H1 (cell line): ENCODE data around the gene TIMM9. TPM values are rescaled to one million over a fixed set of nuclear protein-coding genes. Genes with fewer than 3 reads are reported as not detected.

Experiments used
- CTCF ChIA-PET: fragments of 300-600 bp; sonication (Branson Sonifier 250); formaldehyde crosslinking; loops from one replicate; lab custom pipeline; 2021; ENCODE audit not compliant: partially characterized antibody; lab: Charles Lee
- POLR2A ChIA-PET: fragments of 300-600 bp; sonication (Branson Sonifier 250); formaldehyde crosslinking; loops from one replicate; lab custom pipeline; 2021; ENCODE audit warnings: inconsistent platforms; ENCODE audit not compliant: partially characterized antibody; lab: Charles Lee
- DNase-seq, 2 experiments: peaks; one replicate each; pipeline versions ENCODE4 v3.0.0 to v3.0.0-alpha.2; 2010 to 2022; ENCODE audit warnings: low spot score in 2 of 2, low read depth in 1 of 2, mixed read lengths in 1 of 2
- FAIRE-seq: peaks from 2 replicates; lab custom pipeline; 2011; peaks lifted over from hg19 to GRCh38; lab: Jason Lieb, UNC
- H2AFZ ChIP-seq: 2 replicates; pipeline ENCODE4 v1.8.1; 2012; ENCODE audit warnings: low read length, inconsistent platforms
- H2AK5ac ChIP-seq: 2 replicates; pipeline ENCODE4 v1.6.1; 2013; ENCODE audit warnings: low read depth, low read length
- H2BK120ac ChIP-seq: replicated peaks from 2 replicates; pipeline ENCODE3; 2013; ENCODE audit warnings: low read depth, low read length, inconsistent platforms
- H2BK12ac ChIP-seq: 2 replicates; pipeline ENCODE4 v1.6.1; 2013; ENCODE audit warnings: low read depth, low read length
- H2BK15ac ChIP-seq: 2 replicates; pipeline ENCODE4 v1.6.1; 2013; ENCODE audit warnings: low read length
- H2BK20ac ChIP-seq: 2 replicates; pipeline ENCODE4 v1.6.1; 2013; ENCODE audit warnings: low read length
- H2BK5ac ChIP-seq: 2 replicates; pipeline ENCODE4 v1.6.1; 2013; ENCODE audit warnings: low read depth, low read length
- H3K14ac ChIP-seq: 2 replicates; pipeline ENCODE4 v1.6.1; 2013; ENCODE audit warnings: inconsistent platforms; ENCODE audit not compliant: insufficient read length
- H3K18ac ChIP-seq: 2 replicates; pipeline ENCODE4 v1.6.1; 2013; ENCODE audit warnings: low read length; ENCODE audit errors: extremely low read depth
- H3K23ac ChIP-seq: 2 replicates; pipeline ENCODE4 v1.6.1; 2013; ENCODE audit warnings: inconsistent platforms; ENCODE audit not compliant: insufficient read length
- H3K23me2 ChIP-seq: 2 replicates; pipeline ENCODE4 v1.6.1; 2013; ENCODE audit warnings: low read depth, low read length
- H3K27ac ChIP-seq: 2 replicates; pipeline ENCODE4 v1.6.1; 2011; ENCODE audit warnings: low read depth, low read length, inconsistent platforms
- H3K27me3 ChIP-seq, 4 experiments: replicated peaks in 1 of 4; 1 replicate in 1 of 4; 2 replicates in 3 of 4; pipeline versions ENCODE4 v1.6.1 to v1.8.1; 2011 to 2013; ENCODE audit warnings: low read length in 3 of 4, mild to moderate bottlenecking in 3 of 4, inconsistent platforms in 2 of 4, mixed read lengths in 2 of 4, moderate library complexity in 1 of 4; ENCODE audit not compliant: control insufficient read depth in 3 of 4, insufficient read depth in 3 of 4; ENCODE audit errors: extremely low read depth in 1 of 4
- H3K36me3 ChIP-seq, 4 experiments: 2 replicates each; pipeline versions ENCODE4 v1.6.1 to v1.8.1; 2011 to 2013; ENCODE audit warnings: mild to moderate bottlenecking in 4 of 4, low read length in 3 of 4, moderate library complexity in 2 of 4, control low read depth in 1 of 4, inconsistent platforms in 1 of 4; ENCODE audit not compliant: insufficient read depth in 4 of 4, control insufficient read depth in 2 of 4
- H3K4ac ChIP-seq: replicated peaks from 2 replicates; pipeline ENCODE3; 2013; ENCODE audit warnings: low read length, low read depth, mixed read lengths, inconsistent platforms; ENCODE audit not compliant: insufficient read length
- H3K4me1 ChIP-seq, 4 experiments: replicated peaks in 1 of 4; 1 replicate in 1 of 4; 2 replicates in 3 of 4; pipeline versions ENCODE4 v1.6.1 to v1.8.1; 2011 to 2013; ENCODE audit warnings: low read length in 3 of 4, inconsistent platforms in 2 of 4, mixed read lengths in 1 of 4; ENCODE audit not compliant: insufficient read depth in 4 of 4, control insufficient read depth in 3 of 4
- H3K4me2 ChIP-seq, 2 experiments: 2 replicates each; pipeline versions ENCODE4 v1.6.1 to v1.8.1; 2011 to 2013; ENCODE audit warnings: low read depth in 2 of 2, low read length in 2 of 2, control low read depth in 1 of 2, inconsistent platforms in 1 of 2, mild to moderate bottlenecking in 1 of 2; ENCODE audit not compliant: insufficient read depth in 1 of 2
- H3K4me3 ChIP-seq, 4 experiments: fragments of 200-600, 300-600 bp in 1 of 4; sonication (generic), shearing (Covaris generic), sonication (Bioruptor Twin) in 1 of 4; 2 replicates each; pipeline versions ENCODE4 v1.5.1 to v1.8.1; 2011 to 2016; ENCODE audit warnings: low read length in 4 of 4, low read depth in 3 of 4, control low read depth in 2 of 4, inconsistent platforms in 2 of 4, mild to moderate bottlenecking in 2 of 4, mixed read lengths in 1 of 4, moderate library complexity in 1 of 4; ENCODE audit not compliant: insufficient read depth in 2 of 4; ENCODE audit errors: extremely low read depth in 1 of 4
- H3K56ac ChIP-seq: replicated peaks from 2 replicates; pipeline ENCODE3; 2013; ENCODE audit warnings: low read depth, mild to moderate bottlenecking, mixed read lengths, low read length, inconsistent platforms; ENCODE audit not compliant: insufficient read length
- H3K79me1 ChIP-seq: 2 replicates; pipeline ENCODE4 v1.6.1; 2013; ENCODE audit warnings: low read depth, low read length, control low read depth
- H3K79me2 ChIP-seq, 2 experiments: 2 replicates each; pipeline versions ENCODE4 v1.6.1 to v1.8.1; 2012 to 2013; ENCODE audit warnings: low read length in 2 of 2, mild to moderate bottlenecking in 2 of 2, inconsistent platforms in 1 of 2; ENCODE audit not compliant: insufficient read depth in 2 of 2, control insufficient read depth in 1 of 2
- H3K9ac ChIP-seq, 4 experiments: replicated peaks in 1 of 4; 1 replicate in 1 of 4; 2 replicates in 3 of 4; pipeline versions ENCODE4 v1.6.1 to v1.8.1; 2011 to 2013; ENCODE audit warnings: low read depth in 3 of 4, low read length in 3 of 4, control low read depth in 2 of 4, mild to moderate bottlenecking in 2 of 4, moderate library complexity in 2 of 4, inconsistent platforms in 1 of 4; ENCODE audit errors: extremely low read depth in 1 of 4
- H3K9me3 ChIP-seq, 2 experiments: 2 replicates each; pipeline versions ENCODE4 v1.6.1 to v1.8.1; 2012 to 2013; ENCODE audit warnings: mild to moderate bottlenecking in 2 of 2, moderate library complexity in 2 of 2, control low read depth in 1 of 2, inconsistent platforms in 1 of 2, low read depth in 1 of 2, low read length in 1 of 2, mixed read lengths in 1 of 2; ENCODE audit not compliant: insufficient read depth in 2 of 2
- H4K20me1 ChIP-seq, 2 experiments: replicated peaks in 1 of 2; 2 replicates each; pipeline versions ENCODE3 to v1.8.1; 2011 to 2013; ENCODE audit warnings: inconsistent platforms in 2 of 2, low read length in 2 of 2, mild to moderate bottlenecking in 1 of 2; ENCODE audit not compliant: insufficient read depth in 2 of 2, control insufficient read depth in 1 of 2
- H4K5ac ChIP-seq: 2 replicates; pipeline ENCODE4 v1.6.1; 2013; ENCODE audit warnings: low read length, low read depth, mixed read lengths, inconsistent platforms; ENCODE audit not compliant: insufficient read length
- H4K8ac ChIP-seq: 2 replicates; pipeline ENCODE4 v1.8.0; 2013; ENCODE audit warnings: mild to moderate bottlenecking, moderate library complexity, low read length, inconsistent platforms; ENCODE audit not compliant: insufficient read depth; ENCODE audit errors: extremely low read depth
- H4K91ac ChIP-seq: replicated peaks from 2 replicates; pipeline ENCODE3; 2013; ENCODE audit warnings: low read length, mixed read lengths, inconsistent platforms; ENCODE audit not compliant: insufficient read length
- EP300 ChIP-seq, 2 experiments: IDR thresholded peaks; 1 replicate in 1 of 2; 2 replicates in 1 of 2; pipeline ENCODE4 v1.6.1; 2011 to 2012; ENCODE audit warnings: low read depth in 2 of 2, low read length in 2 of 2, mild to moderate bottlenecking in 2 of 2, borderline replicate concordance in 1 of 2, inconsistent platforms in 1 of 2, moderate library complexity in 1 of 2
- WGBS, 2 experiments: shearing (Covaris generic) in 1 of 2; methylation state at CpG; one replicate each; pipeline versions ENCODE4 v1.1.6 to v1.1.7; 2013 to 2015; ENCODE audit warnings: low lambda C conversion rate in 2 of 2, mixed read lengths in 2 of 2, inconsistent platforms in 1 of 2, low coverage in 1 of 2, missing lambda C conversion rate in 1 of 2; ENCODE audit not compliant: insufficient replicate concordance in 2 of 2, insufficient coverage in 1 of 2, insufficient read length in 1 of 2; ENCODE audit errors: extremely low coverage in 1 of 2, missing lambda C conversion rate in 1 of 2; 5-methylcytosine and 5-hydroxymethylcytosine counted together
- polyA plus RNA-seq, 7 experiments: library from polyadenylated mRNA; depleted of rRNA in 3 of 7; stranded (reverse) in 5 of 7; unstranded in 2 of 7; fragments of >200 nt in 5 of 7; fragments of 200-250 nt in 2 of 7; gene quantifications; 1 replicate in 5 of 7; 2 replicates in 1 of 7; 4 replicates in 1 of 7; pipeline versions ENCODE4 v1.2.1 to v1.2.3, GENCODE V29; 2011 to 2013; ENCODE audit warnings: missing spikeins in 2 of 7, mixed read lengths in 2 of 7
- total RNA-seq: library from RNA; stranded (reverse); fragmentation: NEBNext Ultra II Directional; extraction: Animal tissue kit (Norgen Biotek cat#: 25700); gene quantifications from 2 replicates; pipeline ENCODE4 v1.2.1, GENCODE V29; 2021

TIMM9 gene
- total and polyA plus RNA-seq, 2 of the 8 experiments (the other 6 are each of a cell fraction or from before 2014, with no cell fraction given), result 24.0 to 52.2 TPM

DNA sequence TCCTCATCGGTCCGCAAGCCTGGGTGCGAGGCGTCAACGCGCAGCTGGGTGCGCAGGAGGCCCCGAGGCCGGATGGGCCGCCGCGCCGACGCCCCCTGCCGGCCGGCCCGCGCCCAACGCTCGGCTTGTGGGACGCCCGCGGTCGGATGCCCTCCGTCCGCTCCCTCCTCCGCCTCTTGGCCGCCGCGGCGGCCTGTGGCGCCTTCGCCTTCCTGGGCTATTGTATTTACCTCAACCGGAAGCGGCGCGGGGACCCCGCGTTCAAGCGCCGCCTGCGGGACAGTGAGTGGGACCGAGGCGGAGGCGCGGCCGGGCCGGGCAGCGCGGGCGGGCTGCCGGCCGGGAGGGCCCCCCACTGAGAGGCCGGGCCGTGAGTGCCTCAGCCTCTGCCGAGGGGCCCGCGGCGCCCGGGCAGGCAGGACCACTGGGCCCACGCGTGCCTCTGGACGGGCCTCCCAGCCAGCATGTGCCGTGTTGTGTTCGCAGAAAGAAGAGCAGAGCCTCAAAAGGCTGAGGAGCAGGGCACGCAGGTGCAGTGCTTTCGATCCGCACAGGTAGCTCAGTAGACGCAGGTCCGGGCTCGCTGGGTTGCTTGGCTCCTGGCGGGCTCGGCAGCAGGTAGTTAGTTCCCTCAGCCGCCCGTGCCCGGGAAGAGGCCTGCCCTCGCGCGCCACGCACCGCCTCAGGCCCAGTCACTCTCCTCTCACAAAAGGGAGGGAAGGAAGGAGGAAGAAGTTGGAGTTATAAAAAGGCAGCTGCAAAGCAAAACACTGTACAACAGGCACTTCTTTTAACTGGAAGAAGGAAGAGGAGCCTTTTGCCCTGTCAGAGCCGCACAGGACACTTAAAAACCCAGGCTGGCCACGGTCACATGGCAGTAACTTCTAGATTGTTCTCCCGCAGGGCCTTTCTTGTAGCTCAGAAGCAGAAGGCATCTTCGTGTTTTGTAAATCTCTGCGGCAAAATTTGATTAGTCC, 31.2 kb downstream of the TIMM9 start, which contains the start of gene TOMM20L:
TSS of gene TOMM20L (plus strand) at position 119 of the 977 bp plus-strand sequence. CDS start at position 147, 28 bp downstream.
- H3K27ac ChIP-seq, result peak within 1 kb of the TSS; percentile 69
- no peaks in the 10 kb centered on the region for H3K9me3 ChIP-seq
- FAIRE-seq (no peak), DNase-seq (peak; percentile 53 to 90)
- ChIA-PET POLR2A (interaction anchor here (0.6 to 3.8 kb wide), 7 partner anchors 30 to 288 kb away, joined by 3 to 23 read pairs (median 4); partner anchors contain the start of genes ARID4A, KIAA0586 and TIMM9), CTCF (interaction anchor here (0.5 to 2.5 kb wide), 8 partner anchors 10 to 92 kb away, joined by 3 to 9 read pairs (median 4); partner anchors contain the start of genes KIAA0586 and TIMM9)
- H2BK15ac ChIP-seq, result peak within 1 kb of the TSS; percentile 89; the same call in 1 of the 2 replicates
- H2BK12ac ChIP-seq, result peak within 1 kb of the TSS; percentile 97
- peaks cover 7% of the 10 kb centered on the region; the same call in 1 of the 2 replicates for H3K23me2 ChIP-seq
- peak within 1 kb of the TSS; percentile 68 to 73 (median 72) for H3K9ac ChIP-seq
- peak within 1 kb of the TSS; percentile 98 for H3K18ac ChIP-seq
- H4K91ac ChIP-seq, result peak within 1 kb of the TSS; percentile 98
- 9% methylated on average over 69 of the region's 86 CpGs; no CpG with 5 or more reads in 1 of the 2 experiments for WGBS, 2 experiments
- H2BK5ac ChIP-seq, result peak within 1 kb of the TSS; percentile 93
- peaks cover 0 to 9% (median 6%) of the 10 kb centered on the region in 4 experiments; a peak in 5 of 7 replicates for H3K27me3 ChIP-seq
- H3K4me1 ChIP-seq, result peaks cover 4 to 14% (median 7%) of the 10 kb centered on the region in 4 experiments; a peak in 6 of 7 replicates
- peak within 1 kb of the TSS; percentile 59 for H3K56ac ChIP-seq
- peak within 1 kb of the TSS; percentile 51 to 68 (median 58) for H3K4me3 ChIP-seq
- peak within 1 kb of the TSS; percentile 85 for H3K23ac ChIP-seq
- H4K8ac ChIP-seq, result peak within 1 kb of the TSS; percentile 95
- H2BK120ac ChIP-seq, result peak within 1 kb of the TSS; percentile 92
- no peak within 1 kb of the TSS for H3K14ac ChIP-seq
- no peaks in the 10 kb centered on the region for H3K79me1 ChIP-seq
- no peak within 1 kb of the TSS for H2BK20ac ChIP-seq
- H3K36me3 ChIP-seq, result no peaks in the 10 kb centered on the region
- peak within 1 kb of the TSS; percentile 99 for H2AFZ ChIP-seq
- H3K4ac ChIP-seq, result peak within 1 kb of the TSS; percentile 97
- no peaks in the 10 kb centered on the region for H4K20me1 ChIP-seq
- no peaks in the 10 kb centered on the region for H3K79me2 ChIP-seq
- H3K4me2 ChIP-seq, result peak within 1 kb of the TSS; percentile 81 to 96
- H2AK5ac ChIP-seq, result no peak within 1 kb of the TSS
- H4K5ac ChIP-seq, result peak within 1 kb of the TSS; percentile 97
- peak in 1 of 2 experiments; percentile 64; a peak in 1 of 3 replicates for TF ChIP-seq EP300 (IDR thresholded peaks at IDR 0.05; ENCODE audit: borderline replicate concordance in 1 of 2, low read depth in 2 of 2, low read length in 2 of 2)
